PC-3 (cell line): ENCODE data around the gene CYB5D1. TPM values are rescaled to one million over a fixed set of nuclear protein-coding genes. Genes with fewer than 3 reads are reported as not detected.

ENCODE experiments used
- ATAC-seq: fragments of 200-7000 bp; cut with Tn5 transposase; 2 replicates; pipeline ENCODE4 v1.9.1; 2020; ENCODE audit warnings: mild to moderate bottlenecking, moderate library complexity
- BruUV-seq: library from RNA; stranded (reverse); fragments of 400-500 nt; replicated peaks from 2 replicates; lab custom pipeline; 2021; lab: Mats Ljungman, UMichigan
- CTCF ChIA-PET: fragments of 300-600 bp; sonication (Branson Sonifier 250); formaldehyde crosslinking; loops from one replicate; lab custom pipeline; 2022; ENCODE audit warnings: antibody characterized with exemption; lab: Charles Lee
- POLR2A ChIA-PET: fragments of 300-600 bp; sonication (Branson Sonifier 250); formaldehyde crosslinking; loops from one replicate; lab custom pipeline; 2022; ENCODE audit warnings: antibody characterized with exemption; ENCODE audit not compliant: unreplicated experiment; lab: Charles Lee
- DNase-seq: peaks from one replicate; pipeline ENCODE4 v3.0.0-alpha.2; 2015
- H2AFZ ChIP-seq: fragments of 300-600 bp; sonication (generic); 2 replicates; pipeline ENCODE4 v1.6.0; 2016; ENCODE audit warnings: antibody characterized with exemption, low read length
- H3F3A ChIP-seq: fragments of 300-600 bp; sonication (generic); one replicate; pipeline ENCODE4 v1.6.0; 2017; ENCODE audit warnings: antibody characterized with exemption, low read length, control low read depth, mild to moderate bottlenecking; ENCODE audit not compliant: unreplicated experiment
- H3K27ac ChIP-seq: fragments of 300-600 bp; sonication (generic); 2 replicates; pipeline ENCODE4 v1.5.1; 2016; ENCODE audit warnings: mild to moderate bottlenecking, low read length
- H3K27me3 ChIP-seq: fragments of 300-600 bp; sonication (generic); 2 replicates; pipeline ENCODE4 v1.6.1; 2016; ENCODE audit warnings: low read length, mixed read lengths
- H3K36me3 ChIP-seq: fragments of 300-600 bp; sonication (generic); 2 replicates; pipeline ENCODE4 v1.6.1; 2016; ENCODE audit warnings: low read depth, mixed run types, low read length, mixed read lengths
- H3K4me1 ChIP-seq: fragments of 300-600 bp; sonication (generic); 2 replicates; pipeline ENCODE4 v1.5.1; 2016; ENCODE audit warnings: low read length; ENCODE audit not compliant: insufficient read depth
- H3K4me2 ChIP-seq: fragments of 300-600 bp; sonication (generic); 2 replicates; pipeline ENCODE4 v1.6.0; 2016; ENCODE audit warnings: low read length
- H3K4me3 ChIP-seq: fragments of 300-600 bp; sonication (generic); 2 replicates; pipeline ENCODE4 v1.5.1; 2016; ENCODE audit warnings: mild to moderate bottlenecking, low read length, mixed read lengths
- H3K79me2 ChIP-seq: fragments of 300-600 bp; sonication (generic); 2 replicates; pipeline ENCODE4 v1.6.1; 2017; ENCODE audit warnings: low read length, mixed read lengths
- H3K9ac ChIP-seq: fragments of 300-600 bp; sonication (generic); 2 replicates; pipeline ENCODE4 v1.6.0; 2016; ENCODE audit warnings: mild to moderate bottlenecking, low read length
- H3K9me2 ChIP-seq: fragments of 300-600 bp; sonication (generic); replicated peaks from 2 replicates; pipeline ENCODE4 v1.6.1; 2016; ENCODE audit warnings: mixed run types, low read length, mixed read lengths
- H3K9me3 ChIP-seq: fragments of 300-600 bp; sonication (generic); 2 replicates; pipeline ENCODE4 v1.6.1; 2016; ENCODE audit warnings: low read length, mixed read lengths
- H4K20me1 ChIP-seq: fragments of 300-600 bp; sonication (generic); 2 replicates; pipeline ENCODE4 v1.6.1; 2016; ENCODE audit warnings: low read length, mixed read lengths
- EZH2 ChIP-seq: fragments of 300-600 bp; sonication (generic); IDR thresholded peaks from one replicate; pipeline ENCODE4 v1.6.1; 2017; ENCODE audit warnings: antibody characterized with exemption, mild to moderate bottlenecking, low read length; ENCODE audit not compliant: unreplicated experiment
- EZH2phosphoT487 ChIP-seq: fragments of 300-600 bp; sonication (generic); IDR thresholded peaks from 2 replicates; pipeline ENCODE4 v1.6.1; 2018; ENCODE audit warnings: mild to moderate bottlenecking, antibody characterized with exemption, low read length, borderline replicate concordance
- intact Hi-C: fragments of 100-400 bp; cut with micrococcal nuclease; formaldehyde crosslinking; loops from 2 replicates; pipeline ENCODE4 v1.9.0; 2023
- total RNA-seq: library from RNA; depleted of rRNA; stranded (reverse); fragments of >200 nt; gene quantifications from 2 replicates; pipeline ENCODE4 v1.2.3, GENCODE V29; 2014
- TF ChIP-seq, protein P1 (sequence below): fragments of 300-600 bp; sonication (generic); conservative IDR thresholded peaks from 2 replicates; pipeline ENCODE4 v1.5.1; 2017; ENCODE audit warnings: antibody characterized with exemption, low read depth, mild to moderate bottlenecking, low read length

CYB5D1 gene
- total RNA-seq, 1 experiment from 2014 or later, result 23.1 TPM

DNA sequence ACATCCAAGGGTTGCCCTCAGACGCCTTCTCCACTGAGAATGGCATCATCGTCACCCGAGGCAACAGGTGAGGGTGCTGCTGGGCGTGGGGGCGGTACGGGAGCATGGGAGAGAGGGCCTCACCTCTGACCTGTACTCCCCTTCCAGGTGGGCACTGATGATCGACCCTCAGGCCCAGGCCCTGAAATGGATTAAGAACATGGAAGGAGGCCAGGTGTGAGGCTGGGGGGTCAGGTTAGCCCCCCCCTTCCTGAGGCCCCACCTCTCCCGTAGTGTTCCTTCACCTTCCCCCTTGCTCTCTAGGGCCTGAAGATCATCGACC lies 40.2 kb upstream of the CYB5D1 start:
- Histone ChIP-seq H3K36me3 (no peaks in the 10 kb centered on the region), H3K27me3 (no peaks in the 10 kb centered on the region), H3K4me2 (no peak overlapping the region), H3K79me2 (no peaks in the 10 kb centered on the region), H3K4me3 (no peak overlapping the region), H3K27ac (no peak overlapping the region), H3K9me2 (no peaks in the 10 kb centered on the region), H3K9me3 (no peaks in the 10 kb centered on the region), H2AFZ (no peak overlapping the region), H3K9ac (no peak overlapping the region), H3F3A (no peaks in the 10 kb centered on the region), H4K20me1 (no peaks in the 10 kb centered on the region), H3K4me1 (no peaks in the 10 kb centered on the region)
- TF ChIP-seq EZH2, result no peak
- TF ChIP-seq EZH2phosphoT487, result no peak
- TF ChIP-seq, protein P1, sequence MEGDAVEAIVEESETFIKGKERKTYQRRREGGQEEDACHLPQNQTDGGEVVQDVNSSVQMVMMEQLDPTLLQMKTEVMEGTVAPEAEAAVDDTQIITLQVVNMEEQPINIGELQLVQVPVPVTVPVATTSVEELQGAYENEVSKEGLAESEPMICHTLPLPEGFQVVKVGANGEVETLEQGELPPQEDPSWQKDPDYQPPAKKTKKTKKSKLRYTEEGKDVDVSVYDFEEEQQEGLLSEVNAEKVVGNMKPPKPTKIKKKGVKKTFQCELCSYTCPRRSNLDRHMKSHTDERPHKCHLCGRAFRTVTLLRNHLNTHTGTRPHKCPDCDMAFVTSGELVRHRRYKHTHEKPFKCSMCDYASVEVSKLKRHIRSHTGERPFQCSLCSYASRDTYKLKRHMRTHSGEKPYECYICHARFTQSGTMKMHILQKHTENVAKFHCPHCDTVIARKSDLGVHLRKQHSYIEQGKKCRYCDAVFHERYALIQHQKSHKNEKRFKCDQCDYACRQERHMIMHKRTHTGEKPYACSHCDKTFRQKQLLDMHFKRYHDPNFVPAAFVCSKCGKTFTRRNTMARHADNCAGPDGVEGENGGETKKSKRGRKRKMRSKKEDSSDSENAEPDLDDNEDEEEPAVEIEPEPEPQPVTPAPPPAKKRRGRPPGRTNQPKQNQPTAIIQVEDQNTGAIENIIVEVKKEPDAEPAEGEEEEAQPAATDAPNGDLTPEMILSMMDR, result no peak
- no TSS peak for BruUV-seq
- CTCF ChIA-PET, result no interaction called here
- intact Hi-C loops, result no loop called here
- DNase-seq, result no peak
- POLR2A ChIA-PET, result no interaction called here
- ATAC-seq, result no peak

DNA sequence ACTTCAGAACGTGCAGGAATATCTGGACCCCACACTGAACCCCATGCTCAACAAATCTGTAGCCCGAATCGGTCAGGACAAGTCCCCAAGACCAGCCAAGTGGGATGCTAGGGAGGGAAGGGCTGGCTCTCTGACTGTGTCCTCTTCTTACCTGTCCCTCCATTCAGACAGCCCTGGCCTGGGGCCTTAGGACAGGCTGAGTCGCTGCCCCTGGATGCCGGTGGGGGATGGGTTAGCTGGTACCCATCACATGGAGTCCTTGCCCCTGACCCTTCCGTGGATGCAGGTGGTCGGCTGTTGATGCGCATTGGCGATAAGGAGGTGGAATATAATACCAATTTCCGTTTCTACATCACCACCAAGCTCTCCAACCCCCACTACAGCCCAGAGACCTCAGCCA lies 39.8 kb upstream of the CYB5D1 start:
- BruUV-seq, result no TSS peak
- Histone ChIP-seq H3K79me2 (no peaks in the 10 kb centered on the region), H3K4me1 (no peaks in the 10 kb centered on the region), H3K9ac (no peak overlapping the region), H3K27ac (no peak overlapping the region), H3K4me3 (no peak overlapping the region), H3K9me3 (no peaks in the 10 kb centered on the region), H4K20me1 (no peaks in the 10 kb centered on the region), H3F3A (no peaks in the 10 kb centered on the region), H3K36me3 (no peaks in the 10 kb centered on the region), H3K27me3 (no peaks in the 10 kb centered on the region), H3K4me2 (no peak overlapping the region), H2AFZ (no peak overlapping the region), H3K9me2 (no peaks in the 10 kb centered on the region)
- ChIA-PET POLR2A (no interaction called here), CTCF (no interaction called here)
- TF ChIP-seq, protein P1, result no peak
- TF ChIP-seq EZH2 (no peak), EZH2phosphoT487 (no peak)
- intact Hi-C loops, result no loop called here
- no peak for DNase-seq
- ATAC-seq, result no peak

DNA sequence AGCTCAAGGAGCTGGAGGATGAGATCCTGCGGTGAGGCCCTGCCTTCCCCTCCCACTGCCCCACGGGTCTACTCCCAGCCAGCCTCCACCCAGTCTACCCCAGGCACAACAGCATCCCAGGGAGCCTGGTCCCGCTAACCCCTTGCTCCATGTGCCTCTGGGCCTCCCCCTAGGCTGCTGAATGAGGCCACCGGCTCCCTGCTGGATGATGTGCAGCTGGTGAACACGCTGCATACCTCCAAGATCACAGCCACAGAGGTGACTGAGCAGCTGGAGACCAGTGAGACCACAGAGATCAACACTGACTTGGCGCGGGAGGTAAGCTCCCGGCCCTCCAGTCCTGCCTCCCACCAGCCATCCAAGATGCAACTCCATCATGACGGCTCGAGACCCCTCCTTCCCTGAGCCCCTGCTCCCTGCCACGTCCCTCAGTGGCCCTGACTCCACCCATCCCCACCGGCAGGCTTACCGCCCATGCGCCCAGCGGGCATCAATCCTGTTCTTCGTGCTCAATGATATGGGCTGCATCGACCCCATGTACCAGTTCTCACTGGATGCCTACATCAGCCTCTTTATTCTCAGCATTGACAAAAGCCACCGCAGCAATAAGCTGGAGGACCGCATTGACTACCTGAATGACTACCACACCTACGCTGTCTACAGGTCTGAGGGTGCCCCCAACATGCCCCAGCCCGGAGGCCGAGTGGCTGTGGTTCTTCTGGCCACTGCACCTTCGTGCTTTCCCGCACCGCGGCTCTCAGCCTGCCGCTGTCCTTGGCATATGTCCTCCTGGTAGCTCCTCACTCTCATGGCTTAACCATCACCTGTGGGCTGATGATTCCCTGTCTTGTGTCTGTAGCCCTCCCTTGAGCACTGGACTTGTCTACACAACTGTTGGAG lies 38.8 kb upstream of the CYB5D1 start:
- POLR2A ChIA-PET, result no interaction called here
- Histone ChIP-seq H3K9me2 (no peaks in the 10 kb centered on the region), H3K9ac (no peak overlapping the region), H4K20me1 (no peaks in the 10 kb centered on the region), H3K4me3 (no peak overlapping the region), H3K79me2 (no peaks in the 10 kb centered on the region), H2AFZ (no peak overlapping the region), H3K27ac (no peak overlapping the region), H3K9me3 (no peaks in the 10 kb centered on the region), H3F3A (no peaks in the 10 kb centered on the region), H3K4me1 (no peaks in the 10 kb centered on the region), H3K27me3 (no peaks in the 10 kb centered on the region), H3K36me3 (no peaks in the 10 kb centered on the region), H3K4me2 (no peak overlapping the region)
- no TSS peak for BruUV-seq
- TF ChIP-seq EZH2phosphoT487 (no peak), EZH2 (no peak)
- TF ChIP-seq, protein P1, result no peak
- CTCF ChIA-PET, result interaction anchor here (0.6 kb wide), 1 partner anchor 26 kb away, joined by 5 read pairs; no protein-coding TSS in a partner anchor
- intact Hi-C loops, result no loop called here
- DNase-seq, result no peak
- no peak for ATAC-seq
